ENCODE data around the gene FBXW9.
"Not testable (repeated sequence)": the region's sequence is repeated elsewhere in the genome, so short reads cannot be mapped to it uniquely, and the experiment has no call there.

The FBXW9 gene

DNA sequence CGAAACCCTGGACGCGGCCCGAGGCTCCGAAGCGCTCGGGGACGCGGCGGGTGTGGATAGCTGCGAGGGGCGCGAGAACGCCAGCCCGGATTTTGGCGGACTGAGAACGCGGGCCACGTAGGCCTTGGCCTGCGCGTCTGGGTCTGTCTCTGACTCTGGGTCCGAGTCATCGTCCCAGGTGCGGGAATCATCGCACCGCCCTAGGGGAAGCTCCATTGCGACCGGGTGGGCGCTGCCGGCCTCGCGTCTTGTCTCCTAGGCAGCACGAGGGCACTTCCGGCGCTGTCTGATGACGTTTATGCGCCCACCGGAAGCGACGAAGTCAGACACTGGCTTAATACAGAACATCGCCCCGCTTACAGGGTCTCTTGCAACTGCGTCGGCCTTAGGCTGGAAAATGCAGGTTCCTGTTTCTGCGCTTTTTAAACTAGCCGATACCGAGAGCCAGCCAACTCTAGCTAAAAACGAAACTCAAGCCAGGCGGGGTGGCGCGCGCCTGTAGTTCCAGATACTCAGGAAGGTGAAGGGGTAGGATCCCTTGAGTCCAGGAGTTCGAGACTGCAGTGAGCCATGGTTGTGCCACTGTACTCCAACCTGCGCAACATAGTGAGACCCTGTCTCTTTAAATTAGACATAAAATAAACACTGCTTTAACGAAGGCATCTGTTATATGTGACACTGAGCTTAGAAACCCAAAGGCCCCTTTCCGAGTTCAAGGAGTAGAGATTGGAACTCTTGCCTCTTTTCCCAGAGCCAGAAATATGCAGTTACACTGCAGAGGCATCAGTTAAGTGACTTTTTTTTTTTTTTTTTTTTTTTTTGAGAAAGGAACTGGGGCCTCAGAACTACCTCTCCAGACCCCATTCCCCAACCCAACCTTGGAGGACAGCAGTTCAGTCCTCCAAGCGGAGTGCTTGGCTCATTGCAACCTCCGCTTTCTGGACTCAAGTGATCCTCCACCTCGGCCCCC is at the start of gene FBXW9:
TSS of gene FBXW9 (minus strand) at position 266 of the 970 bp plus-strand sequence. CDS start at position 216, 50 bp downstream.
- DNase-seq (ENCODE audit: low read depth) = peak; percentile 87

GRCh38 chr19:12745166-12745897 is 48.9 kb upstream of the FBXW9 start:
- DNase-seq (ENCODE audit: low read depth) = no peak

- no peak for DNase-seq (ENCODE audit: low read depth)
These were observed 41.5 kb upstream of the FBXW9 start for GRCh38 chr19:12737835-12738351.

- peak; percentile 100 for DNase-seq (ENCODE audit: low read depth)
These were observed 40.8 kb upstream of the FBXW9 start, which contains the start of gene GET3 for GRCh38 chr19:12736995-12737834. GET3 (plus strand) TSS chr19:12737497; CDS start chr19:12737506, 9 bp downstream.

- no peak for DNase-seq (ENCODE audit: low read depth)
These were observed 37.2 kb upstream of the FBXW9 start for GRCh38 chr19:12733369-12734214.

DNA sequence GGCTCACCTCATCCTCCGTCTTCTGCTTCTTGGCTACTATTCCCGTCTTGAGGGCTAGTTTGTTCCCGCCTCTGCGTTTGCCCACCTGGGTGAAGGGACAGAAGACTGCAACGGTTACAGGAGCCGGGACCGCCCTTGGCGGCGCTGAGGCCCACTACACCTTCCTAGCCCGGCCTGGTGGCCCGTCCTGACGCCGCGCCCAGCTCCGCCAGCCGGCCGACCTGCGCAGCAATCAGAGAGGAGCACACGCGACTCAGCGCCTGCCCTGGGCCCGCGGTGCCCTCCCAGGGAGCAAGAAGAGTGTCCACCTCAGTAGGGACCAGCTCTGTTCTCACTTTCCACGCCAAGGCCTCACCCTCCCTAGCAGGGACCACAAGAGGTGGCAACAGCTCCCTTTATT is 34.9 kb upstream of the FBXW9 start:
- no peak for DNase-seq (ENCODE audit: low read depth)

DNA sequence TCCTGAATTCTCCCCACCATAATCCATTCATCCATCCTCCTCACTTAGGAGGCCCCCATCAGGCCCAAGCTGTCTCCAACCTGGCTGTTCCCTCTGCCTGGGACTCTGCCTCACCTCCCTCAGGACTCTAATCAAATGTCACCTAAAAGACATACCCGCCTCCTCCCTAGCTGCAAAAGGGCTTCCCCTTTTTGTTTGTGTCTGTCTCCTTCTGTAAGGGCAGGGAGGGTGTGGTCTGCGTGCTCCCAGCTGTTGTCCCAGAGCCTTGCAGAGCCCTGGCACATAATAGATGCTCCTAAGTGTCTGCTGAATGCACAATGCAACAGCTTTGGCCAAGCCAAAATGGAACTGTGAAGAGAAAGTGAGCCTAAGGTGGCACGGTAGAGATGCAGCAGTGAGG is 33.6 kb upstream of the FBXW9 start:
- no peak for DNase-seq (ENCODE audit: low read depth)

GRCh38 chr19:12727745-12728433 is 31.5 kb upstream of the FBXW9 start:
- no peak for DNase-seq (ENCODE audit: low read depth)

- no peak for DNase-seq (ENCODE audit: low read depth)
These were observed 30.5 kb upstream of the FBXW9 start for GRCh38 chr19:12726988-12727316.

GRCh38 chr19:12725612-12726011 is 29.2 kb upstream of the FBXW9 start:
- not testable (repeated sequence) for DNase-seq (ENCODE audit: low read depth)

GRCh38 chr19:12723641-12724426 is 27.4 kb upstream of the FBXW9 start, which contains the start of gene TNPO2:
TNPO2 (minus strand) TSS chr19:12723932; CDS start chr19:12720977, 2,955 bp downstream.
- DNase-seq (ENCODE audit: low read depth) = no peak

GRCh38 chr19:12723381-12723640 is 26.9 kb upstream of the FBXW9 start:
- no peak for DNase-seq (ENCODE audit: low read depth)

DNA sequence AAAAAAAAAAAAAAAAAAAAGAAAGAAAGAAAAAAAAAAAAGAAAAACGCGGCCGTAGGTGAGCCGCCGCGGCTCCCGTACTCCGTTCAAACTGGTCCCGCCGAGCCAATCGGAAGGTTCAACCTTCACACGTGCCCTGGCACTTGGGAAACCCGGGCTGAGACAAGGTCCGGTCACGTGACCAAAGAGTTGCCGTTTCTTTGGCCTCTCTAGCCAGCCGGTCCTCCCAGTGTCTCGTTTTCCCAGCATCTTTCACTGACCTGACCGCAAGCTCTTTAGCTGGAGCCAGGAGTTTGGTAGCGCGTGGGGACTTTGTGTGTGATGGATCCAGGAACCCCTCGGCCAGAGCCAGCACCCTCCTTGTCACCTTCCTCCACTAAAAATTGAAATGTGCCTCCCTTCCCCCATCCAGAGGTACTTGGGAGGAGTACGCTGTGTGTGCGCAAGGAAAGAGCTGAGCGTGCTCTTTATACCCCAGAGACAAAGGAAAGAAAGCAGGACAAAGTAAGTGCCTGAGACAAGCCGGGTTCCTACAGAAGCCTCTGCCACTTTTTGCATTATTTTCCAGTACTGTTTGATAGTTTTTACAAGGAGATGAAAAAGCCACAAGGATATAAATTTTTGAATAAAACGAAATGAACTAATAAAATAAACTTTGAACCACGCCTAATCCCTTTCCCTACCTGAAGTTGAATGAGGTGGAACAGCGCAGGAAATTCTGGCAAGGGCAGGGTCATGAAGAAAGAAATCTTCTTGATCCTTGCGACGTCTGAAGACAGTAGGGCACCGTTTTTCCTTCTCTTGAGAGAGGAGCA is 26.3 kb upstream of the FBXW9 start:
- peak; percentile 98 for DNase-seq (ENCODE audit: low read depth)

DNA sequence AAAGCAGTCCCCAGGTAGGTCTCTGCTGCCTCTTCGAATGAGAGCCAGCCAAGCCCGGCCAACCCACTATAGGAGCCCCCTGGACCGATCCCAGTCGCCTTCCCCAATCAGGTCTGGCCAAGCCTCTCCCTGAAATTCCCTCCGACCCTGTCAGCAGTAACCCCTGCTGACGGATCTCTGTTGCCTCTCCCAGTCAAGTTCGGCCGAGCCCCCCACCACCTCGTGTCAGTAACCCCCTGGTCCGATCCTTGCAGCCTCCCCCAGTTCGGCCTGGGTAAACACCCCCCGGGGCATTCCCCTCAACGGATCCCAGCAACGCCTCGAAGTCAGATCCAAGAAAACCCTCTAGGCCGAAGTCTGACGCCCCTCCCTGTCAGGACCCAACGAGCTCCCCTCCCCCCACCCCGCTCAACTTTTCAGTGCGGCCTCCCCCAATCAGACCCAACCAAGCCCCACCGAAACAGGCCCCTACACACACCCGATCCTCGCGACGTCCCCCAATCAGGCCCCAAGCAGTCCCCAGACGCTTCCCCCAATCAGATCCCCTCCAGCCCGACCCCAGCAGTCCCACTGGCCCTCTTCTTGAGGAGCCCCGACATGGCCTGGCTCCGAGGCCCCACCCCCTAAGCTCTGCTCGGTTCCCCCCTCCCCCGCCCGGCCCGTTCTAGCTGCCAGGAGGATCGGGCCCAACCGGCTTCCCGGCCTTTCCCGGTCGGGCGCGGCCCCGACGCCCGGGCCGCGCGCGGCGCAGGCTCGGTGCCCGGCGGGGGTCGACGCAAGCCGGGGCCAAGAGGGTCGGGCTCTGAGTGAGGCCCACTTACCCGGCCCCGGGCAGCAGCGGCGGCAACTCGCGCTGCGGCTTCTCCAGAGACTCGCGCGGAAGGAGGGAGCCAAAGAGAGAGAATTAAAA is 25.5 kb upstream of the FBXW9 start:
- no peak for DNase-seq (ENCODE audit: low read depth)

DNA sequence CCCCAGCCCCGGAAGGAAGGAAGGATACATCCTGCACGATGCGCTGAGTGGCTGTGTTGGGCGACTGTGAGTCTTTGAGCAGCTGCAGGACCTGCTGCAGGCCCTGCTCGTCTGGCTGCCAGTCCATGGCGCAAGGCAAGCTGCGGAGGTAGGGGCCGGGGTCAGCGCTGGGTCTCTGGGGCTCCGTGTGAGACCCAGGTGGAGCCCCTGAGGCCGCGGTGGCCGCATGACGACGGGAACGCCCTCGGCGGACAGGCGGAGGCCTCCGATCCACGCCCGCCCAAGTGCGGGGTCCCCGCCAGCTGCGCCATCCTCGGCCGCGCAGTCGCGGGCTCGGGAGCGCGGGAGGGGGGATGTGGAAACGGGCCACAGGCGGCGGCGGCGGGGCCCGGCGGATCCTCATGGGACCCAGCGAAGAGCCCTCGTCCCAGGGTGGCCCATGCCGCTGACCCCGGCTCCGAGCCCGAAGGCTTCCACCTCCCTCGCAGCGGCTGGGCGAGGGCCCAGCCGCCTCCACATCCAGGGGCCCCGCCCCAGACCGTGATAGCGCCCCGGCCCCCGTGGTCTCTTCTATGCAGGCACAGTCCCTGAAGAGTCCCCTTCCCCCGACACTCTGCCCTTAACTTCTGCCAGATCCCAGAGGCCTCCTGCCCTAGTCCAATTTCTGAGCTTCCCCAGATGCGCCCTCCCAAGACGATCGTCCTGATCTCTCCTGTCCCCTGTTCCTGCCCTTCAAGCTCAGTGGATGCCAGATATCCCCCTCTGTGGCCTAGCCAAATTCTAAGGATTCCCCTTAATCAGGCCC is 24.6 kb upstream of the FBXW9 start:
- no peak for DNase-seq (ENCODE audit: low read depth)

DNA sequence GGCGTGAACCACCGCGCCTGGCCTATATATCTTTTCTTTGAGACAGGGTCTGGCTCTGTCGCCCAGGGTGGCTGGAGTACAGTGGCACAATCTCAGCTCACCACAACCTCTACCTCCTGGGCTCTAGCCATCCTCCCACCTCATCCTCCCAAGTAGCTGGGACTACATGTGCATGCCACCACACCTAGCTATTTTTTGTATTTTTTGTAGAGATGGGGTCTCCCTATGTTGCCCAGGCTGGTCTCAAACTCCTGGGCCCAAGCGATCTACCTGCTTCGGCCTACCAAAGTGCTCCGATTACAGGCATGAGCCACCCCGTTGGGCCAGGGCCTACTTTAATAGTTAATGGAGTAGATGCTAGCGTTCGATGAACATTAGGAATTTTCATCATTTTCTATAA is 23.9 kb upstream of the FBXW9 start:
- no peak for DNase-seq (ENCODE audit: low read depth)

DNA sequence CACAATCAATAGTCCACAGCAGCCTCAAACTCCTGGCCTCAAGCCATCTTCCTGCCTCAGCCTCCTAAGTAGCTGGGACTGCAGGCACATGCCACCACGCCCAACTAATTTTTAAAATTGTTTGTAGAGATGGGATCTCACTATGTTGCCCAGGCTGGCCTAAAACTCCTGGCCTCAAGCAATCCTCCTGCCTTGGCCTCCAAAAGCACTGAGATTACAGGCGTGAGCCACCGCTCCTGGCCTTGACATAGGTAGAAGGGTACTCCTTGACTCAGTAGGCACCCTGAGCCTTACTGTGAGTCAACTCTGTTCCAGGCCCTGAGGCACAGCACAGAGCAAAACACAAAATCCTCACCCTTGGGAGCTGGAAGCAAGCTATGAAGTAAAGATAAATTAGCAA is 19.5 kb upstream of the FBXW9 start:
- DNase-seq (ENCODE audit: low read depth) = no peak

Measured in GM04504 (cell line).